ENCODE results near the gene CADPS2.

CADPS2 gene

GRCh38 chr7:122310119-122311021, 575.9 kb downstream of the CADPS2 start:
- no peak for DNase-seq (ENCODE audit: low read depth)

- no peak for DNase-seq (ENCODE audit: low read depth)
Observed at GRCh38 chr7:122309421-122309820, 576.8 kb downstream of the CADPS2 start.

- no peak for DNase-seq (ENCODE audit: low read depth)
Observed at GRCh38 chr7:122307228-122307621, 579.0 kb downstream of the CADPS2 start.

- DNase-seq (ENCODE audit: low read depth), result no peak
Observed at GRCh38 chr7:122306320-122307227, 579.7 kb downstream of the CADPS2 start.

GRCh38 chr7:122305475-122306319, 580.6 kb downstream of the CADPS2 start:
- no peak for DNase-seq (ENCODE audit: low read depth)

GRCh38 chr7:122304996-122305421, 581.3 kb downstream of the CADPS2 start:
- no peak for DNase-seq (ENCODE audit: low read depth)

GRCh38 chr7:122304319-122304975, 581.8 kb downstream of the CADPS2 start, which contains the start of gene FEZF1:
Gene FEZF1 (minus strand): TSS chr7:122304750. CDS start chr7:122304437, 313 bp downstream.
- DNase-seq (ENCODE audit: low read depth), result no peak

- DNase-seq (ENCODE audit: low read depth), result no peak
Observed at GRCh38 chr7:122303531-122304318, 582.5 kb downstream of the CADPS2 start.

- DNase-seq (ENCODE audit: low read depth), result no peak
Observed at GRCh38 chr7:122302761-122303530, 583.3 kb downstream of the CADPS2 start.

- DNase-seq (ENCODE audit: low read depth), result no peak
Observed at GRCh38 chr7:122301858-122302760, 584.2 kb downstream of the CADPS2 start.

GRCh38 chr7:122300956-122301833, 585.1 kb downstream of the CADPS2 start:
- DNase-seq (ENCODE audit: low read depth), result no peak

- no peak for DNase-seq (ENCODE audit: low read depth)
Observed at GRCh38 chr7:122300211-122300932, 585.9 kb downstream of the CADPS2 start.

GRCh38 chr7:122299624-122300210, 586.5 kb downstream of the CADPS2 start:
- no peak for DNase-seq (ENCODE audit: low read depth)

GRCh38 chr7:122298618-122299017, 587.6 kb downstream of the CADPS2 start:
- no peak for DNase-seq (ENCODE audit: low read depth)

- DNase-seq (ENCODE audit: low read depth), result no peak
Observed at GRCh38 chr7:122298131-122298530, 588.1 kb downstream of the CADPS2 start.

GRCh38 chr7:122291189-122291588, 595.1 kb downstream of the CADPS2 start:
- DNase-seq (ENCODE audit: low read depth), result no peak
